DMS153 treated with DMSO at 0.1 percent for 48 hours (cell line): ENCODE data around the gene CARS1.
"Not testable (repeated sequence)": the region's sequence is repeated elsewhere in the genome, so short reads cannot be mapped to it uniquely, and the experiment has no call there.

Experiments
- DNase-seq: peaks from one replicate; lab custom pipeline; 2025; ENCODE audit not compliant: unreplicated experiment; lab: John Stamatoyannopoulos, UW

Gene CARS1

GRCh38 chr11:3063876-3064275, 6.7 kb upstream of the CARS1 start:
- DNase-seq = not testable (repeated sequence)

GRCh38 chr11:3063432-3063831, 6.2 kb upstream of the CARS1 start:
- not testable (repeated sequence) for DNase-seq

DNA sequence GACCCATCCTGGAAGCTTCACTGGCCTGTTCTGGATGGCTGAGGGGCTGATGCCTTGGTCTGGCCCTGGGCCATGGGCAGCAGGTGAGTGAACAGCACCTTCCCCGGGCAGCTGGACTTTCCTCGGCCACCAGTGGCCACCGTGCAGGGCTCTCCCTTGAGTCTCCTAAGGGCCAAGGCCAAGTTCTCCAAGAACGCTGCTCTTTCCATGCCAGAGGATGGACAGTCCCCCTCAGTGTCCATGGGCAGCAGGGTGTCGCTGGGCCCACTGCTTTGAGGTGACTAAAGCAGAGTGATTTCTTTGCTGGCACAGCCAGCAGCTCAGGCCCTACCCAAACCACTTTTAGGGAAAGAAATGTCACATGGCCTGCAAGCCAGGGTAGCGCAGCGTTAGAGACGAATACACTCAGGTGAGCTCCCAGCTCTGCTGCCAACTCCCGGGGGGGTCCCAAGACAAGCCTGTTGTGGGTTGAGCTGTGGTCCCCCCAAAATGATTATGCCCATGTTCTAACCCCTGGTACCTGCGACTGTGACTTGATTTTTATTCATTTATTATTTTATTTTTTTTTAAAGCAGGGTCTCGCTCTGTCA, 3.3 kb upstream of the CARS1 start:
- DNase-seq = no peak

- DNase-seq = no peak
Observed at GRCh38 chr11:3058753-3059664, 1.8 kb upstream of the CARS1 start.

DNA sequence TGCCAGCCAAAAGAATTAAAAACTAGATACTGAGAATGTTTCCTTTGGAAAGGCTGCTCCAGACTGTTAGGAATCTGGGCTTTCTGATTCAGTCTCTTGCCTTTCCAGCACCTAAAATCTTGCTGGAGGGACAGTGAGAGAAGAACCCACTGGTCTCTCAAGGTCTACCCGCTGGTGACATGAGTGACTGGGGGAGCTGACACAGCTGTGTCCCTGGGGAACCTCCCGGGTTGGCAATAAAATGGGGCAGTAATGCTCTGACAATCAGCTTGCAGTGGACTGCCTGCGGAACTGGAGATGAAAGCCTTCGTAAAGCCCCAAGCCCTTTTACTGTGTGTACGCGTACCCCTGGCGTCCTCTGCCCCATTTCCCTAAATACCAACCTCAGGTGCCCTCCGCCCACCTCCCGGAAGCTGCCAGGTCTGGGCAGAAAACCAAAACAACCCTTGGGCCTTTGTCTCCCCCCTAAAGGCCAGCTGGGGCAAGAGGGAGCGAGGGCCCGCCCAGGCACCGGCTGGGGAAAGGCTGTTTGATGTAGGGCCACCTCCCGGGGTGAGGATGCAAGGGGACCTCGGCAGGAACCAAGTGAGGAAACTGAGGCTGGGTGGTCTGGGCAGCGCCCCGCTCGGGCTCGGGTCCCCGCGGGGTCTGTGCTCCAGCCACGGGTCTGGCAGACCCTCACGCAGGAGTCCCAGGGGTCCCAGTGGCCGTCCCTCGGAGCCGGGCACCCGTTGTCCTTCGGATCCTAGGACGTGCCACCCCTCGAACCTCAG, 741 bp downstream of the CARS1 start:
- no peak for DNase-seq

- no peak for DNase-seq
Observed at GRCh38 chr11:3055891-3056290, 1.3 kb downstream of the CARS1 start.

GRCh38 chr11:3052567-3052966, 4.7 kb downstream of the CARS1 start:
- DNase-seq = no peak

GRCh38 chr11:3052109-3052479, 5.1 kb downstream of the CARS1 start:
- peak; percentile 20 for DNase-seq

- DNase-seq = no peak
Observed at GRCh38 chr11:3051196-3052108, 5.8 kb downstream of the CARS1 start.

- DNase-seq = no peak
Observed at GRCh38 chr11:3050386-3051195, 6.6 kb downstream of the CARS1 start.

DNA sequence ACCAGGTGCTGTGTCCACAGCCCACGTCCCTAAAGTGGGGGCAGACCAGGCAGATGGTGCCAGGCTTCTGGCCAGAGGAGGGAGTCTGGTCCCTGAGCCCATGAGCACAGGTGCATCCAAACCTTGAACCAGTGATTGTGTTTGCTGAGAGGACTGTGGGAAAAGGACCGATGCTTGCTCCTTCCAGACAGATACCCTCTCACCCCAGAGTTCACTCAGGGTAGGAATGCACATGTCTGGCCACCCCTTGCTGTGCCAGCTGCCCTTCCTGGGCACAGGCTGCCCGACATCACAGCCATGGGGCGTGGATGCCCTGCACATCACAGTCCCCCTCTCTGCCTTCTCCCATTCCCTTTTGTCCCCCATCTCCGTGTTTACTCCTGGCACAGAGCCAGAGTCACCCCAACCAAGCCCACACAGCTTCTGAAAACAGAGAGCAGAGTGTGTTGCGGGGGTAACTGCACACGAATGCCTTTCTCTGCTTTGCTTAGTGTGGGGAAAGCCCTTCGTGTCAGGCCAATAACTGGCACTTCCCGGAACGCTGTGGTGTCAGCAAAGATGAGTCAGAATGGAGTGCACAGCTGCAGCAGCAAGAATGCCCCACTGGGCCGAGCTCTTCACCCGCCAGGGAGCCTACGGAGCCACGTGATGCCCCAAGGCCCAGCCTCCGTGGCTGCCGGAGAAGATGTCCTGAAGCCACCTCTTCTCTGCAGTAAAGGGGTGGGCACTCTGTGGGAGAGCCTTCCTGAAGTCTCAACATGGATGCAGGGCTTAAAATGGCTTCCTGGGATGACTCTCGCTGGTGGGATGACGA, 7.6 kb downstream of the CARS1 start:
- DNase-seq = peak; percentile 5

DNA sequence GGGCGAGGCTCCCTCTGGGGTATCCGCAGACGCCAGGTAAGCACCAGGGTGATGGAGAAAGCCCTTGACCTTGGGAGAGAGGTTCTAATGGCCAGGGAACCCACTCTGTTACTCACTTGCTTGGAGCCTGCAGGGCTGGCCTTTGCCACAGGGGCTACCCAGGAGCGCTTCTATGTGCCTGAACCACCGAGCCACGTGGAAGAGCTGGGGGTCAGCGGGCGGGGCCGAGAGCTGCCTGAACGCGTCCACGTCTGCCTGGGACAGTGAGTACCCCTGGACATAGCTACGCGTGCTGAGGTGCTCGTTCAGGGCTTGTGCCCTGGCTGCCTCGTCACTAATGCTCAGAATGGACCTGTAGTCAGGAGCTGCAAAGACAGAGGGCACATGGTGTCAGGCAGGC, 9.6 kb downstream of the CARS1 start:
- no peak for DNase-seq

GRCh38 chr11:3046641-3047040, 10.6 kb downstream of the CARS1 start:
- DNase-seq = no peak

- DNase-seq = no peak
Observed at GRCh38 chr11:3046190-3046589, 11.0 kb downstream of the CARS1 start.

GRCh38 chr11:3044915-3045314, 12.3 kb downstream of the CARS1 start:
- no peak for DNase-seq

- DNase-seq = no peak
Observed at GRCh38 chr11:3044004-3044403, 13.2 kb downstream of the CARS1 start.

DNA sequence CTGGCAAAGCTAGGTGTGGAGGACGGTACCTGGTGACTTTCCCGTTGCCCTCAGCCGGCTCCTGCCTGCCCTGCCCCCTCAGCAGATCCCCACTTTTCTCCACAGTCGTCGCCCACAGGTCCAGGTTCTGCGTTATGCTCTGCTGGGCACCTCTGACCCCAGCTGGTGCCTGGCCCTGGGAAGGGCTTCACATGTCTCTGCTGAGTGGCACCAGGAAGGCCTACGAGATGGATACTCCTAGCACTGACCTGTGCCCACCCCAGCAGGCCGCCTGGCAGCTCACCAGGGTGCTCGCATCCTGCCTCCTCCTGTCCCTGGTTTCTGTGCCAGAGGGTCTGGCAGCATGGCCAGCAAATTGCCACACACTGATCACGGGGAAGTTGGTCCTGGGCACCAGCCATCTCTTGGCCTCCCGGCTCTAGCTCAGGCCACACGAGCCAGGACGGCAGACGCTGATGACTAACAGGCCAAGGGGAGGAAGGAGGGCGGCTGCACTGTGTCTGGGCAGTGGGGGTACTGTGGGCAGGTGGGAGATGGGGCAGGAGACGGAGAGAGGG, 13.8 kb downstream of the CARS1 start:
- DNase-seq = no peak

GRCh38 chr11:3042496-3043314, 14.5 kb downstream of the CARS1 start:
- DNase-seq = no peak
